Dermis blood vessel endothelial cell (primary cell): ENCODE data around the gene MBLAC2. TPM values are rescaled to one million over a fixed set of nuclear protein-coding genes. Genes with fewer than 3 reads are reported as not detected.

ENCODE experiments used
- DNase-seq: peaks from one replicate; pipeline ENCODE4 v3.0.0; 2010
- total RNA-seq: library from RNA; depleted of rRNA; stranded (reverse); fragments of >200 nt; gene quantifications from 2 replicates; pipeline ENCODE4 v1.2.3, GENCODE V29; 2014

The MBLAC2 gene
- total RNA-seq, 1 donor from 2014 or later: 6.3 TPM

DNA sequence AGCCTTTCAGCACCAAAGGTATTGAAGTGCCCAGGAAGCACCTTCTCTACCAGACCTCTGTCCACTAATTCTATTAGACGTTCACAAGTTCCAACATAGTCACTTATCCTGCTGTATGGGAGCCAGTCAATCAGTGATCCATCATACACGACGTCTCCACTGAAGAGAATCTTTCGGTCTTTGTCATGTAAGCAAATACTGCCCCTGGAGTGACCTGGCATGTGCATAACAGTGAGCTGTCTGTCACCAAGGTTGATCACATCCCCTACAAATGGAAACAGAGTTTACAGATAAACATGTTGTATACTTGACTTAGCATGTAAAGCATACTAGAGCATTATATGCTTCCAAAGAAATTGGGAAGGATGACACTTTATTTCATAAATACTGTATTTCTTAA is 13.3 kb downstream of the MBLAC2 start:
- DNase-seq: no peak

DNA sequence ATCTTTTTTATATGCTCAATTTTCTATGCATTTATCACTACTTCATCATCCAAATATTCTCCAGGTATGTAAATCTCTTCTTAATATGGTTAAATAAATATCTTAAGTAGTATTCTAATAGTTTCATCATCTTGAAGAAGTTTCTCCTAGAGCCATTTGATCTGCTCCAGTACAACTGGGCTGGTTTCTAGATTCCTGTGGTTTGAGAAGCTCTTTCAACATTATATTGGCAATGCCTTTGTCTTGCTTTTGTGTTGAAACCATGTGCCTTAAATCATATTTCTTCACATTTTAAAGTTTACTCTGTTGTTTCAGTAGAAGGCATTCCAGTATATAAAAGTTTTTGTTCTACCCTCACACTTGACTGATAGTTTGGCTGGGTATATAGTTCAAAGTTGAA is 27.6 kb downstream of the MBLAC2 start:
- no peak for DNase-seq

- no peak for DNase-seq
These were observed 33.9 kb downstream of the MBLAC2 start for GRCh38 chr5:90440644-90441043.

DNA sequence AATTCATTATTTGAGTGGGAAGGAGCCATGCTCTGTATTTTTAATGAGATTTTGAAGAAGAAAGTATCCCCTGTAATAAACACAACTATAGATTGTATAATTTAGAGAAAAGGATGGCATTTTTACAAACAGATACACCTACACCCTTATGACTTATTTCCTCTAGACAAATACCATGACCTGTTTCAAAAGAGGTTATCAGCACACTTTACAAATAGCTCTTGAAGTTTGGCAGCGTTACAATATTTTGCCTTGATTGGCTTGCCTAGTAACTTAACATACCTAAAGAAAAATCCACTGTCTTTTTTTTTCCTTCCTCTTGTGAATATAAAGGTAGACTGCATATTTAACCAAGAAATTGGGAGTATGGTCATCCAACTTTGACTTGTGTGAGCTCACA is 36.5 kb downstream of the MBLAC2 start:
- peak; percentile 57 for DNase-seq

- no peak for DNase-seq
These were observed 36.9 kb downstream of the MBLAC2 start for GRCh38 chr5:90437663-90438062.

- DNase-seq: peak; percentile 64
These were observed 40.4 kb downstream of the MBLAC2 start for GRCh38 chr5:90434116-90434714.

GRCh38 chr5:90424245-90424644 is 50.3 kb downstream of the MBLAC2 start:
- no peak for DNase-seq

DNA sequence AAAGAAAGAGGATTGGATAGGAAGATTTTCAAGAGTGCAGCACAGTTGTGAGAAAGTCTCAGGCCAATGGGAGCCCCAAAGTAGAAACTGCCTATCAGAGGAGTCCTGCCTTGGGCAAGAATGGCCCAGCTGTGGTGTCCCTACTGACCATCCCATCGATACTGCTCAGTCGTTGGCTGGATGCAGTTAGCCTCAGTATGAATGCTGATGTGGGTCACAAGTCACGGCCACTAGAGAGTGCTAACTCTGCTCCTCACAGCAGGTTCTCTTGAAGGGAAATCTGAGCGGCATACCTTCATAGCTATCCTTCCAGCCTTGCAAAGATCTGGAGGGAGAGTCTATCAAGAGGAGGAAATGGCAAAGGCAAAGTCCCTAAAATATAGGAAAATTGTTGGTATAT is 53.4 kb downstream of the MBLAC2 start:
- DNase-seq: peak; percentile 40

DNA sequence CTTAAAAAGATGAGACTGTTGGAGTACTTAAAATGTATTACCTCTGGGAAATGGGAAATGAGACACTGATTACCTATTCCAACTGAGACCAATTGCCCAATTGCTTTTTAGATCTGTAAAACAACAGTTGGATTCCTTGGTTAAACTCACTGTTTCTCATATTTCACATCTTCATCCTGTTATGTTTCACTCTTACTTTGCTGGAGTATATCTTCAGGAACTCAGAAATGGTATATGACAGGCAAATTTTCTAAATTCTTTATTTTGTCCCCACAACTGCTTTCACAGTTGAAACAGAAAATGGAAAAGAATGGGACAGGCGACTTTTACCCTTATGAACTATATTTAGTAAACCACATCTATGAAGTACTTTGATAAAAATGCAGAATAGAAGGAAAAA is 56.4 kb downstream of the MBLAC2 start:
- DNase-seq: no peak

DNA sequence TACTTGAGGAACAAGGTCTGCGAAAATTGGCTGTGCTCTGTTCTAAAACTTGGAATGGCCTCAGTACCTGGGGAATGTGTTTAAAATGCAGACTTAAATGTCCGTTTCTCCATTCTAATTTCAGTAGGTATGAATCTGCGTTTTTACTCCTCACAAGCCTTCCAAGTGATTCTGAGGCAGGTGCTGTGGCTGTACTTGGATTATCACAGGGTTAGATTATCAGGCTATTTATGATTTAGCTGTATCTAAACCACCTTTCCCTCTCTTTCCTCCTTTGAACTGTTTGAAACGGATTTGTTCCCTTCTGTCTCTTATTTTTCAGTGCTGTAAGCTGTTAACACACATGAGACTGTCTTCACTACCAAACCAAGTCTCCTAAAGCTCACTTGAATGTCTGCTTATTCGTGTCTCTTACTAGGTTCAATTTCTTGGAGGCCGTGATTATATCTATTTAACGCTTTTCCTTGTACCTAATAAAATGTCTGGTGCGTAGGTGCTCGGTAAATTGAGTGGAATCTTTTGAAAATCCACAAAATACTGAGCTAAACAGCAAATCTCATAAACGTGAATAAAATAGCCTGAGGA is 64.3 kb downstream of the MBLAC2 start:
- peak; percentile 32 for DNase-seq

- peak; percentile 97 for DNase-seq
These were observed 65.0 kb downstream of the MBLAC2 start, which contains the start of gene CETN3 for GRCh38 chr5:90409318-90410177. Gene CETN3, minus strand, starts transcription at chr5:90409756. Its CDS starts 95 bp downstream, at chr5:90409661.

- DNase-seq: peak; percentile 12
These were observed 65.8 kb downstream of the MBLAC2 start for GRCh38 chr5:90408571-90409317.

Other genes with a start within 250 kb of the MBLAC2 start
- 10.6 and 15.3 TPM in 2 replicates for gene CETN3, start 65.0 kb downstream of the MBLAC2 start, total RNA-seq
- gene POLR3G, start 93 bp upstream of the MBLAC2 start, total RNA-seq: 4.9 and 12.3 TPM in 2 replicates
- gene LYSMD3, start 54.8 kb upstream of the MBLAC2 start, total RNA-seq: 18.7 and 26.2 TPM in 2 replicates
- under 0.01 and 0.14 TPM in 2 replicates for gene ADGRV1, start 84.0 kb upstream of the MBLAC2 start, total RNA-seq